GM21786 (cell line): ENCODE measurements around the gene CLCN6.
"Not testable (repeated sequence)": the region's sequence is repeated elsewhere in the genome, so short reads cannot be mapped to it uniquely, and the experiment has no call there.

Experiments used
- ATAC-seq: cut with Tn5 transposase; IDR thresholded peaks from one replicate; pipeline ENCODE4 v1.9.1; 2021; ENCODE audit not compliant: unreplicated experiment

CLCN6 gene

DNA sequence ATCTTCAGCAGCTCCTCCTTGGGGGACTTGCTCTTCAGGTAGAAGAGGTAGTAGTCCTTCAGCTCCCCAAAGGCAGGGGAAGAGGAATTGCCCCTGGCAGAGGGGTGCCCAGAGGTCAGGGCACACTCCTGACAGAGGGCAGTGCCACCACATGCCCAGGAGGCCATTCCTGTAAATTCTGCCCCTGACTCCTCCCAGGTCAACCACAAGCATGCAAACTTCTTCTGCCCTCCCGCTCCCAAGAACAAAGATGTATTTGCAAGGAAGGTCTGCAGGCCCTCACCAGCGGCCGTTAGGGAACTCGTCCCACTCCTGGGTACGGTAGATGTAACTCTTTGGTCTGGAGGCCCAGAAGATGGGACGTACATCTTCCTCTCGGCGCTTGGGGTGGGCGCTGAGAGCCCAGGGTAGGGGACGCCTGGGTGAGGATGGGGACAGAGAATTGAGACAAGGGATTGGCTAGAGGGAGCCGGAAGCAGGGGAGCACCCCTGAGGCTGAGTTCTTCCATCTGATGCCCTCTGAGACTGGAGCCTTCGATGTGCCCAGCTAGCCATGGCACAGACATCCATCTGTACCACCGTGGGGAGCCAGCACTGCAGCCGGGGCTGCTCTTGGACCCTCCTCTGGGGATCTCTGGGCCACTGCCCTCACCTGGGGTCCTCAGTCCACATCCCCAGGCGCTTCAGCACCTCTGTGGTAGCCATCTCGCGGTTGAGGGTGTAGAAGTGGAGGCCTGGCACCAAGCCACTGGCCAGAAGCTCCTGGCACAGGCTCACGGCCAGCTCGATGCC, 11.3 kb upstream of the CLCN6 start:
- ATAC-seq = no peak

- no peak for ATAC-seq
Observed at GRCh38 chr1:11795238-11795890, 10.6 kb upstream of the CLCN6 start.

DNA sequence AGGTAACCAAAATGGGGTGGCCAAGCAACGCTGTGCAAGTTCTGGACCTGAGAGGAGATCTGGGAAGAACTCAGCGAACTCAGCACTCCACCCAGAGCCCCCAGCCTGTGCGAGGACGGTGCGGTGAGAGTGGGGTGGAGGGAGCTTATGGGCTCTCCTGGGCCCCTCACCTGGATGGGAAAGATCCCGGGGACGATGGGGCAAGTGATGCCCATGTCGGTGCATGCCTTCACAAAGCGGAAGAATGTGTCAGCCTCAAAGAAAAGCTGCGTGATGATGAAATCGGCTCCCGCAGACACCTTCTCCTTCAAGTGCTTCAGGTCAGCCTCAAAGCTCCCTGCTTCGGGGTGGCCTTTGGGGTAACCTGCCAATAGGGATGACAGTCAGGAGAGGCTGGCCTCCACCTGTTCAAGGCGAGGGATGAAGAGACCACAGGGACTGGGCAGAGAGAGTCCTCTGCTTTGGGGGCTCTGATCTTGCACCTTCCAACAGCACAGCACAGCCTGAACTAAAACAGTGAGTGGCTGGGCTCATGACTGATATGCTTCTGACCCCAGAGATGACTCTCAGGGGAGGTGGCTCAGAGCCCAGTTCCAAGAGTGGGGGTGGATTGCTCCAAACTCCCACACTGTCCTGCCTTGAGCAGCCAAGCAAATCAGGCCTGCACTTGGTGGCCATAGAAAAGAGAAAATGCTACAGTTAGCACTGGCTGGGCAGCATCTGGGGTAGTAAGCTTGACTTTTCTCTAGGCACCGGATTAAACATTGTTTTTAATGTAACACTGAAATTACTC, 9.8 kb upstream of the CLCN6 start:
- no peak for ATAC-seq

DNA sequence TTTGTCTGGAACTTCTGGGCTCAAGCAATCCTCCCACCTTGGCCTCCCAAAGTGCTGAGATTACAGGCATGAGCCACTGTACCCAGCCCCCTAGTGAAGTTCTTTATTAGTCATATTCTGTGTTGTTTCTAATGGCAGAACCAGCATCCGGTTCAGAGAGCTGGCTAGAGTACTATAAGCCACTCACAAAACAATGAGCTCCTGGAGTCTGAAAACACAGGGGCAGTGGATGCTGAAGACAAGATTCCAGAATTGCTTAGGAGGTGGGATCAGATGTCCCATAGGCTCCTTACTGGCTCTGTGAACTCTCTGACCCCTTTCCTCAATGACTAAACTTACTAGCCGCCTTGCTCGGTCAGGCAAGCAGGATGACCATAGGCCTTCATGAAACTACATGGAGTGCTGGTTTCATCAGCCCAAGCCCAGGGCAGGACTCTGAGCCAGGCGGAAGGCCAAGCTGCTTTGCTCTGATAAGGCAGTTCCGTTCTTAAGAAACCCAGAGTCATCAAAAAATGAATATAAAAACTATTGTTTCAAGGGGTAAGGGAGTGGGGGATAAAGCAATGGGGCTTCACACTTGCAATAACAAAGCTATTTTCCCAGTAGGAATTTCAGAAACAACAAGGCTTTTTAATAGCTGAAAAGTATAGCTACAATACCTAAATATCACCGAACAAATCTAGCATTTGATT, 8.3 kb upstream of the CLCN6 start:
- no peak for ATAC-seq

DNA sequence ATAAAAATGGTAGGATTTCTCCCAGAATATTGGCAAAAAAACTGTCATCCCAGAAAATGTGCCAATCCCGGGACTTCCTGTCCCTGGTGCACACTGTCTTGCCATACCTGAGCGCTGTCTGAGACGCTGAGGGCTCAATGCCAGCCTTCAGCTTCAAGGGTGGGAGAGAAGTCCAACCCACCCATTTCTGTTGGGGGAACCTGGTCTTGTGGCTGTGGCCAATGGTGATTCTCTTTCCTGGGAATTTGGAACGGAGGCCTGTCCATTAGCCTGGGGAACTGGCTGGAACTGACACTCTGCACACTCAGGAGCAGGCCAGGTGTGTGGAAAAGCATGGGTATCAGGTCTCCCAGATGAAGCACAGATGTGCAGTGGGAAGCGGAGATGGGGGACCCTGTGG, 6.9 kb upstream of the CLCN6 start:
- ATAC-seq = no peak

GRCh38 chr1:11799896-11800295, 6.1 kb upstream of the CLCN6 start:
- no peak for ATAC-seq

DNA sequence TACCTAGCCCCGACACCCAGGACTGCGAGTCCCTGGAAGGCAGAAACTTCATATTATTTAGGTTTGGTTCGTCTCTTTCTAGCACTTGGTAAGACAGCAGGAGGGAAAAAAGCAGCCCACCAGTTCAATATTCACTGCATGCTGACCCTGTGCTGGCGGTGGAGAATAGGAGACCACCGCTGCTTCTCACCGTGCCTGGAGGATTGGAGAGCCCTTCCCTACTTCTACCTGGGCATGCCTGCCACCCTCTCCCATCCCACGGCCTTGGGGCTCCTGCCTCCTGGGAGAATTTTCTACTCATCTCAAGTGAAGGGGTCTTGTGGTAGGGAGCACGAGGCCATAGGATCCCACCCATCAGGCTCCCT, 5.6 kb upstream of the CLCN6 start:
- ATAC-seq = no peak

DNA sequence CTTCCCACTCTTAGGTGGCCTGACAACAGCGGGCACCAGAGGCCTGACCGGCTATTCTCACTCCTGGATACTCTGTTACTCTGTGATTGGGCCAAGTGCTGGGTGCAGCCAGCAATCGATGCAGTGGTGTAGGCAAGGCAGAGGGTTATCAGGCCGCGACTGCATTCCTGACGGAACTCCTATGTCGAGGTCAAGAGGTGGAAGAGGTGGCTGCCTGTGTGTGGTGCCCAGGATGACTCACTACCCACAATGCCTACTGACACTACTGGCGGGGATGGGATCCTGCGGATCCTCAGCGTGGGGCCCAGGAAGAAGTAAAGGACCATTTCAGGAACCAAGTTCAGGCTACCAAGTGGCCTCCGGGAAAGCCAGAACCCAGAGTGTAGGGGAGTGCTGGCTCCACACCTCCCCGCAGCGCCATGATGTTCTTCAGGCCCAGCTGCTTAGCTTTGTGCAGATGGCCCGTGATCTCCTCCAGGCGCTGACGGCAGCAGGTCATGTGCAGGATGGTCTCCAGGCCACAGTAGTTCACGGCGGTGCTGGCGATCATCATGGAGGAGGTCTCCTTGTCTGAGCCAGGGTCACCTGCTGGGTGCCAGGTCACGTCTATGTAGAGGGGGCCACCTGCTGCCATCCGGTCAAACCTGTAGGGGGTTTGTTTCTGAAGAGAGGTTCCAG, 5.1 kb upstream of the CLCN6 start:
- ATAC-seq = no peak

DNA sequence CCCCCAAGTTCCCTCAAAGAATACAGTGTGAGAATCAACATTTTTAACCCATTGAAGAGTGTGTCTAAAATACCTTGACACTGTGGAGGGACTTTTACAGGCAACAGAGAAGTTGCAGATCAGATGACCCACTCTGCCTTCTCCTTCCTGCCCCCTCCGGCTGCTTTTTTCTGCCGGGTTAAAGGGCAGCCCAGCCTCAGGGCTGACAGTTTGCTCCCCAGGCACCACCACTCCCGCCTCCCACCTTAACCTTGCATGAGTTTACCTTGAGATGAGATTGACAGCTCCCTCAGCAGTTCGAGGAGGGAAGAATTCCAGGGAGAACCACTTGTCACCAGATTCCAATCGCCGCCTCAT, 3.4 kb upstream of the CLCN6 start:
- ATAC-seq = no peak

DNA sequence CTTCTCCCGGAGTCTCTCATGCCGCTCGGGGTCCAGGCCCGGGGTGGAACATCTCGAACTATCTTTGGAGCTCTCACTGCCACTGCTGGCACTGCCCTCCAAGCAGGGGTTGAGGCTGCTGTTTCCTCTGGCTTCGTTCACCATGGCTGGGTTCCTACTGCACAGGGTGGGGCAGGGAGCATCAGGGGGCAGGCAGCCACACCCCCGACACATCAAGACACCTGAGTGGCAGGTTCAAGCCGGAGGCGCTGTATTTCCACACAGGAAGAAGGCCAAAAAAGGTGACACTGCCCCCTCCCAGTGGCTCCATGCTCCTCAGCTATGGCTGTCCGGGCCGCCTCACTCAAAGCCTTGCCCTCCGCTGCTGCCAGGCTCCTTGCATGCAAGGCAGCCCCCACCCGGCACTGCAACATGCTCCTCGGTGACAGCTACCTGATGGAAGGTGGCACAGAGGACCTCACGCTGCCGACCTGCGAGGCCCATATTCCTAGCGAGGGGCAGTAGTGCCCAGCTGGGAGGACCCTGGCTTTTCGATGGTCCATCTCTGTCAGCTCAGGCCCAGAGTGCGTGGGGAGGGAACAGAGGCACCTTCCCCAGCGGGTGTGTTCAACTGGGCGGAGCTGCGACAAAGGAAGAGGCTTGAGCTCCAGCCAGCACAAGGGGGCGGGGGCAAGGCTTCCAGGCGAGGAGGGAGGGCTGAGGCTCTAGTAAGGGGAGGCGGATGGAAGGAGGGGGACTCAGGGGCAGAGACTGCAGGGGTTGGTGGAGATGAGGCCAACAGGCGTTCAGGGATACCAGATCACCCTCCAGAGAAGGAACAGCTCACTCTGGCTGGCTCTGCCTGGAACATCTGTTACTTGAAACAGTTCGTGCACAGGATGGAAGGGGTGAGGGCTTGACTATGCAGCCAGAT, 2.8 kb upstream of the CLCN6 start:
- ATAC-seq = no peak

DNA sequence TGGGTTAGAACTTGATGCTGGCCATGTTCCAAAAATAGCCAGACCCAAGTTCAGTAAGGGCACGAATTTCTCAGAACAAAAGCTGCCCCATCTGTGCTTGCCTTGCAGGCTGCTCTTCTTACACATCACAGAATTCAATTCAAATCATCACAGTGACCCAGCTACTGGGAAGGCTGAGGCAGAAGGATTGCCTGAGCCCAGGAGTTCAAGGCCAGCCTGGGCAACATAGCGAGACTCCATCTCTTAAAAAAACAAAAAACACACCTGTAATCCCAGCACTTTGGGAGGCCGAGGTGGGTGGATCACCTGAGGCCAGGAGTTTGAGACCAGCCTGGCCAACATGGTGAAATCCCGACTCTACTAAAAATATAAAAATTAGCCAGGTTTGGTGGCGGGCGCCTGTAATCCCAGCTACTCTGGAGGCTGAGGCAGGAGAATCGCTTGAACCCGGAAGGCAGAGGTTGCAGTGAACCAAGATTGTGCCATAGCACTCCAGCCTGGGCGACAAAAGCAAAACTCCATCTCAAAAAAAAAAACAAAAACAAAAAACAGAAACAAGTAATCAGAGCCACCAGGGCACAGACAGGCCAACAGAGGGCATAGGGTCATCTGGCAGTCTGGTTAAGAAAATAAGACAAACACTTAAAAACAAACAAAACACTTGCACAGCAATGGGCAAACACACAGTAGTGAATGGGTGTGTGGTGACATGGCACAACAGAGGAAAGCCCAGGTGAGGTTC, 1.9 kb upstream of the CLCN6 start:
- ATAC-seq = not testable (repeated sequence)

DNA sequence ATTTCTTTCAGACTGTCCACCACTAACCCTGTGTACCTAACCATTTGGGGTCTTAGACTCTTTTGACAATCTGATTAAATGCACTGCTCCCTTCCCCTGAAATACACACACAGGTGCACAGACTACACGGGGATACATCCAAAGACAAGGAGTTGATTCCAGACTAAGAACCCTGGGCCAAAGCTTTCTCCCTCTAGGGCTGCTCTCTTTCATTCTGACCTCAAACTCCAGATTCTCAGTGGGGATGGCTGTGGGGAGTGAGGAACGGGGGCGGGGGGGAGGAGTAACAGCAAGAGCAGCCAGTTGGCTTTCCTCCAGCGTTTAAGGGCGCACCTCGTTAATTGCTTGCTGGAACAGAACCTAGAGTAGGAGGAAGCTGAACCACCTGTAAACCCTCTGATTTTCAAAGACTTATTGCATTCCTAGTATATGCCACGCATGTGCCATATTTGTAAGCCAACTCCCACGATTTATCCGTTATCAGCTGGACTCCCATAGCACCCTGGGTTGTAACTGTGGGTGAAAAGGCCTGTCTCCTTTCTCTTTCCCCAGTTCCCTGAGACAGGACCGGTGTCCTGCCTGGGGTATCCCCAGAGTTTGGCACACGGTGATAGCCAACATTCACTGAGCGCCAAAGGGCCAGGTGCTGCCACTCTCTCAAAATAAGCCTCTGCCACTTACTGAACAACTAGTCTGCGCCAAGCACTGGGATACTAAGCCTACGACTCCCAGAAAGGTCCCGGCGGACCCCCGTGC, 1.1 kb upstream of the CLCN6 start:
- no peak for ATAC-seq

- peak; percentile 23 for ATAC-seq
Observed at GRCh38 chr1:11806307-11806936, 431 bp downstream of the CLCN6 start.

DNA sequence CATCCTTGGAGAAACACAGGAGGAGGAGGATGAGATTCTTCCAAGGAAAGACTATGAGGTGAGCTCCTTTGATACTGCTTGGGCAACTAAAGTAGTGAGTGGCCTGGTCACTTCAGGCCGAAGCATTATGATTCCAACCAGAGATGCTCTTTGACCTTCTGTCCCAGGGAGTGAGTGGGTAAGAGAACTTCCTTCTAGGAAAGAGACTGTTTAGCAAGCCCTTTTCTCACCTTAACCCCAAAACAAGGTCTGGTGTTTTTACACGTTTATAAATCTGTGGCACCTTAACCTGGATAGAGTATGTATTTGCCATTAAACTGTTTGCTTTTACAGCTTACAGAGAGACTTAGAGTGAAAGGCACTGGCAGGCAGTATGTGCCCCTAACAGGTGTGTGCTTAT, 1.1 kb downstream of the CLCN6 start:
- ATAC-seq = no peak

DNA sequence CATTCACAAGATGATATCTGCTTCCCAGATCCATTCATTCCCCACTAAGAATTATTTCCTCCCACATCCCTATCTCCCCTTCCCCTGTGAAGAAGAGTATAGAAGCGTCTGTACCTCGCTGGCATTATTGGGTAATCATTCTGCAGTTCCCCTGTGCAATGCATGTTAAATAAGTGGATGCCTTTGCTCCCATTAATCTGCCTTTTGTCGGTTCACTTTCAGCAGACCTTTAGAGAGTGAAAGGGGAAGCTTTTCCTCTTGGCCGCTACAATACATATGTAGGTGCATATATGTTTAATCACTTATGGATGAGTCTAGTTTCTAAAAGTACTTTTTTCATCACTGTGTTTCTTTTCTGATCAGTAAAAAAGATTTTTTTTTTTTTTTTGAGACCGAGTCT, 7.0 kb downstream of the CLCN6 start:
- no peak for ATAC-seq

- no peak for ATAC-seq
Observed at GRCh38 chr1:11817192-11817591, 11.2 kb downstream of the CLCN6 start.

GRCh38 chr1:11822091-11822490, 16.1 kb downstream of the CLCN6 start:
- no peak for ATAC-seq
